HCT116 (cell line): ENCODE measurements around the gene STIL. TPM values are rescaled to one million over a fixed set of nuclear protein-coding genes. Genes with fewer than 3 reads are reported as not detected.
"Not testable (repeated sequence)": the region's sequence is repeated elsewhere in the genome, so short reads cannot be mapped to it uniquely, and the experiment has no call there.

Source experiments
- ATAC-seq: fragments of 200-7000 bp; cut with Tn5 transposase; 2 replicates; pipeline ENCODE4 v1.9.1; 2020; ENCODE audit warnings: mild to moderate bottlenecking, moderate library complexity
- BruUV-seq: library from RNA; stranded (reverse); fragments of 400-500 nt; replicated peaks from 2 replicates; lab custom pipeline; 2021; lab: Mats Ljungman, UMichigan
- CTCF ChIA-PET: fragments of 300-600 bp; sonication (Branson Sonifier 250); formaldehyde crosslinking; loops from one replicate; lab custom pipeline; 2021; ENCODE audit warnings: antibody characterized with exemption; lab: Charles Lee
- POLR2A ChIA-PET: fragments of 300-600, 350-600 bp; sonication (Branson Sonifier 250); formaldehyde crosslinking; loops from one replicate; lab custom pipeline; 2021; ENCODE audit warnings: antibody characterized with exemption; lab: Charles Lee
- RAD21 ChIA-PET, 2 experiments: fragments of 300-600 bp; sonication (Branson Sonifier 250); formaldehyde crosslinking; loops; one replicate each; lab custom pipeline; 2023; ENCODE audit warnings: low total read pairs in 2 of 2; ENCODE audit not compliant: uncharacterized antibody in 2 of 2, unreplicated experiment in 2 of 2, low non-redundant PET in 1 of 2; lab: Charles Lee
- DNase-seq: peaks from one replicate; pipeline ENCODE4 v3.0.0-alpha.2; 2010; ENCODE audit warnings: low read depth, low spot score
- H2AFZ ChIP-seq: fragments of 200-600 bp; shearing (Covaris generic), sonication (generic); 2 replicates; pipeline ENCODE4 v1.6.1; 2017; ENCODE audit warnings: low read depth, mixed run types, mixed read lengths, antibody characterized with exemption, low read length; ENCODE audit not compliant: poor library complexity, severe bottlenecking
- H3K27ac ChIP-seq: 2 replicates; pipeline ENCODE4 v1.5.1; 2012; ENCODE audit warnings: low read depth, low read length
- H3K27me3 ChIP-seq: fragments of 200-600 bp; sonication (generic); 2 replicates; pipeline ENCODE4 v1.6.1; 2016; ENCODE audit warnings: mixed run types, low read length, mixed read lengths; ENCODE audit not compliant: insufficient read depth
- H3K36me3 ChIP-seq, 2 experiments: fragments of 200-500 bp in 1 of 2; fragments of 200-600 bp in 1 of 2; sonication (Bioruptor generic) in 1 of 2; sonication (generic) in 1 of 2; 2 replicates each; pipeline versions ENCODE4 v1.5.1 to v1.6.1; 2014 to 2016; ENCODE audit warnings: low read length in 2 of 2, inconsistent platforms in 1 of 2, mixed read lengths in 1 of 2, mixed run types in 1 of 2; ENCODE audit not compliant: insufficient read depth in 2 of 2, control insufficient read depth in 1 of 2
- H3K4me1 ChIP-seq, 2 experiments: fragments of 200-600 bp in 1 of 2; sonication (generic) in 1 of 2; 2 replicates each; pipeline versions ENCODE4 v1.5.1 to v1.6.1; 2012 to 2017; ENCODE audit warnings: low read length in 2 of 2, inconsistent platforms in 1 of 2, mild to moderate bottlenecking in 1 of 2, mixed read lengths in 1 of 2, mixed run types in 1 of 2, moderate library complexity in 1 of 2; ENCODE audit not compliant: insufficient read depth in 2 of 2, control insufficient read depth in 1 of 2
- H3K4me2 ChIP-seq: fragments of 200-600 bp; sonication (generic); 2 replicates; pipeline ENCODE4 v1.6.1; 2017; ENCODE audit warnings: mixed run types, low read length, mixed read lengths
- H3K4me3 ChIP-seq, 2 experiments: fragments of 200-600 bp in 1 of 2; sonication (generic) in 1 of 2; replicated peaks in 1 of 2; 2 replicates each; pipeline ENCODE4 v1.5.1; 2011 to 2016; ENCODE audit warnings: low read length in 2 of 2, control low read depth in 1 of 2, low read depth in 1 of 2, mild to moderate bottlenecking in 1 of 2, mixed read lengths in 1 of 2, mixed run types in 1 of 2
- H3K79me2 ChIP-seq: fragments of 200-600 bp; sonication (generic); 2 replicates; pipeline ENCODE4 v1.6.1; 2017; ENCODE audit warnings: mild to moderate bottlenecking, mixed run types, low read length, moderate library complexity, mixed read lengths; ENCODE audit not compliant: insufficient read depth
- H3K9ac ChIP-seq: fragments of 200-600 bp; sonication (generic); 2 replicates; pipeline ENCODE4 v1.6.1; 2016; ENCODE audit warnings: low read length, mixed read lengths
- H3K9me2 ChIP-seq: fragments of 200-600 bp; sonication (generic), shearing (Covaris generic); 2 replicates; pipeline ENCODE4 v1.6.1; 2017; ENCODE audit warnings: mixed run types, mild to moderate bottlenecking, moderate library complexity; ENCODE audit not compliant: insufficient read depth
- H3K9me3 ChIP-seq, 2 experiments: fragments of 200-500 bp in 1 of 2; fragments of 200-600 bp in 1 of 2; sonication (Bioruptor generic) in 1 of 2; sonication (generic) in 1 of 2; 2 replicates each; pipeline ENCODE4 v1.6.1; 2014 to 2017; ENCODE audit warnings: low read length in 2 of 2, mixed read lengths in 2 of 2, inconsistent platforms in 1 of 2, low read depth in 1 of 2, mild to moderate bottlenecking in 1 of 2, mixed run types in 1 of 2, moderate library complexity in 1 of 2; ENCODE audit not compliant: control insufficient read depth in 1 of 2, insufficient read depth in 1 of 2
- H4K20me1 ChIP-seq: fragments of 200-600 bp; sonication (generic), shearing (Covaris generic); 2 replicates; pipeline ENCODE4 v1.6.1; 2017; ENCODE audit warnings: mixed run types, mild to moderate bottlenecking, moderate library complexity; ENCODE audit not compliant: insufficient read depth
- CEBPB ChIP-seq: IDR thresholded peaks from 2 replicates; pipeline ENCODE4 v1.6.1; 2012; ENCODE audit warnings: low read depth
- POLR2A ChIP-seq: IDR thresholded peaks from 2 replicates; pipeline ENCODE4 v1.7.0; 2011; ENCODE audit warnings: borderline replicate concordance; ENCODE audit not compliant: insufficient read depth, insufficient read length; ENCODE audit errors: extremely low read depth
- POLR2AphosphoS5 ChIP-seq: IDR thresholded peaks from 2 replicates; pipeline ENCODE4 v1.6.1; 2011; ENCODE audit warnings: mild to moderate bottlenecking, low read depth, low read length, moderate library complexity
- REST ChIP-seq: IDR thresholded peaks from 2 replicates; pipeline ENCODE4 v1.6.1; 2012; ENCODE audit warnings: low read depth
- SRF ChIP-seq: IDR thresholded peaks from 2 replicates; pipeline ENCODE4 v1.6.1; 2012; ENCODE audit warnings: low read depth
- intact Hi-C: fragments of 100-400 bp; cut with micrococcal nuclease; formaldehyde crosslinking; loops from 2 replicates; pipeline ENCODE4 v1.10.0; 2022
- total RNA-seq: library from RNA; stranded (reverse); gene quantifications from one replicate; pipeline ENCODE4 v1.2.1, GENCODE V29; 2021; ENCODE audit not compliant: unreplicated experiment
- TF ChIP-seq, protein P1 (sequence below): IDR thresholded peaks from 2 replicates; pipeline ENCODE4 v1.6.1; 2012

STIL gene
- total RNA-seq, 1 experiment from 2014 or later: 34.4 TPM

- Histone ChIP-seq H3K79me2 (peaks cover 8% of the 10 kb centered on the region; the same call in 1 of the 2 replicates), H3K36me3 (peaks cover 24 to 44% of the 10 kb centered on the region in 2 experiments), H3K27ac (no peak overlapping the region), H3K4me1 (no peaks in the 10 kb centered on the region), H2AFZ (no peak overlapping the region), H3K9me3 (no peaks in the 10 kb centered on the region), H3K9ac (no peak overlapping the region), H4K20me1 (no peaks in the 10 kb centered on the region), H3K4me3 (no peak overlapping the region), H3K9me2 (no peaks in the 10 kb centered on the region), H3K4me2 (no peak overlapping the region), H3K27me3 (no peaks in the 10 kb centered on the region)
- no TSS peak for BruUV-seq
- DNase-seq (no peak), ATAC-seq (no peak)
- intact Hi-C loops: no loop called here
- POLR2A ChIA-PET: no interaction called here
- RAD21 ChIA-PET: no interaction called here
- TF ChIP-seq CEBPB (no peak), POLR2A (no peak), POLR2AphosphoS5 (no peak), REST (no peak), SRF (no peak)
- TF ChIP-seq, protein P1, sequence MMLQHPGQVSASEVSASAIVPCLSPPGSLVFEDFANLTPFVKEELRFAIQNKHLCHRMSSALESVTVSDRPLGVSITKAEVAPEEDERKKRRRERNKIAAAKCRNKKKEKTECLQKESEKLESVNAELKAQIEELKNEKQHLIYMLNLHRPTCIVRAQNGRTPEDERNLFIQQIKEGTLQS: no peak
- CTCF ChIA-PET: no interaction called here
Observed at GRCh38 chr1:47295579-47295978, 18.4 kb downstream of the STIL start.

- POLR2A ChIA-PET, H3K9me2 ChIP-seq: not testable (repeated sequence)
Observed at GRCh38 chr1:47294863-47295262, 19.1 kb downstream of the STIL start.

DNA sequence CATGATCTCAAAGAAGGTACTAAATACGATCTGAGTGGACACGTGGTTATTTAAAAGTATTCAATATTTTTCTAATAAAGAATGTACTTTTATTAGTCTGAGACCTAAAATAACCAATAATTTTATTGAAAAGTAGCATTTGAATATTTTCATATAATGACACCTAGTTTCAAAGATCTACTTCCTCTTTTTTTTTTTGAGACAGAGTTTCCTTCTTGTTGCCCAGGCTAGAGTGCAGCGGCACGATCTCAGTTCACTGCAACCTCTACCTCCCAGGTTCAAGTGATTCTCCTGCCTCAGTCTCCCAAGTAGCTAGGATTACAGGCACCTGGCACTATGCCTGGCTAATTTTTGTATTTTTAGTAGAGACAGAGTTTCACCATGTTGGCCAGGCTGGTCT lies 25.8 kb downstream of the STIL start:
- BruUV-seq, CTCF ChIA-PET: not testable (repeated sequence)

More at GRCh38 chr1:47294863-47295262, 19.1 kb downstream of the STIL start:
- H3K9ac ChIP-seq, H4K20me1 ChIP-seq, H3K27me3 ChIP-seq, DNase-seq, BruUV-seq, H3K4me1 ChIP-seq, intact Hi-C loops, H2AFZ ChIP-seq, H3K9me3 ChIP-seq, RAD21 ChIA-PET, ATAC-seq, H3K4me2 ChIP-seq, CTCF ChIA-PET, H3K27ac ChIP-seq, H3K4me3 ChIP-seq, H3K79me2 ChIP-seq: not testable (repeated sequence)
- peaks cover 24 to 41% of the 10 kb centered on the region in 2 experiments for H3K36me3 ChIP-seq

More for the DNA sequence above, 25.8 kb downstream of the STIL start:
- POLR2A ChIA-PET, H3K27ac ChIP-seq, DNase-seq, H4K20me1 ChIP-seq, RAD21 ChIA-PET, H3K27me3 ChIP-seq, H3K4me2 ChIP-seq, intact Hi-C loops, H3K4me3 ChIP-seq, H3K4me1 ChIP-seq, H3K9ac ChIP-seq, H3K79me2 ChIP-seq, H3K9me3 ChIP-seq, ATAC-seq, H3K9me2 ChIP-seq, H2AFZ ChIP-seq: not testable (repeated sequence)
- H3K36me3 ChIP-seq: peaks cover 38 to 46% of the 10 kb centered on the region in 2 experiments
